NCI-H526 (cell line): Measurements from ENCODE around the gene SMIM41.
A peak's percentile ranks its signal among the peaks of the same experiment; 100 is the strongest.

Experiments used
- DNase-seq, 2 experiments: peaks; one replicate each; lab custom pipeline; 2025; lab: John Stamatoyannopoulos, UW

SMIM41 gene

GRCh38 chr12:52063082-52063924 is 16.2 kb upstream of the SMIM41 start:
- no peak for DNase-seq

- DNase-seq = no peak
Measured at GRCh38 chr12:52063981-52064649, 15.4 kb upstream of the SMIM41 start.

- no peak for DNase-seq
Measured at GRCh38 chr12:52066346-52067080, 13.0 kb upstream of the SMIM41 start.

GRCh38 chr12:52067081-52067374 is 12.5 kb upstream of the SMIM41 start:
- DNase-seq = no peak

GRCh38 chr12:52069327-52070184 is 9.9 kb upstream of the SMIM41 start, which contains the start of gene ATG101:
TSS of gene ATG101 (plus strand) at chr12:52069978. CDS start at chr12:52073651, 3,673 bp downstream.
- peak; percentile 84 to 96 for DNase-seq

- DNase-seq = no peak
Measured at GRCh38 chr12:52070185-52070925, 9.1 kb upstream of the SMIM41 start.

GRCh38 chr12:52073531-52074381 is 5.7 kb upstream of the SMIM41 start:
- DNase-seq = no peak

GRCh38 chr12:52074971-52075724 is 4.4 kb upstream of the SMIM41 start:
- DNase-seq = no peak

- DNase-seq = no peak
Measured at GRCh38 chr12:52076811-52077210, 2.7 kb upstream of the SMIM41 start.

- no peak for DNase-seq
Measured at GRCh38 chr12:52078276-52078675, 1.2 kb upstream of the SMIM41 start.

- DNase-seq = no peak
Measured at GRCh38 chr12:52080403-52081251, 1.1 kb downstream of the SMIM41 start.

- DNase-seq = peak; percentile 12 to 80
Measured at GRCh38 chr12:52081263-52081733, 1.8 kb downstream of the SMIM41 start.

- no peak for DNase-seq
Measured at GRCh38 chr12:52082026-52082668, 2.6 kb downstream of the SMIM41 start.

GRCh38 chr12:52082669-52082987 is 3.1 kb downstream of the SMIM41 start:
- no peak for DNase-seq

- DNase-seq = peak in 1 of 2 experiments; percentile 70
Measured at GRCh38 chr12:52082988-52083637, 3.6 kb downstream of the SMIM41 start.

- DNase-seq = no peak
Measured at GRCh38 chr12:52083638-52083996, 4.1 kb downstream of the SMIM41 start.

- DNase-seq = no peak
Measured at GRCh38 chr12:52084491-52085231, 5.2 kb downstream of the SMIM41 start.
